ENCODE results near the gene SHC2. TPM values are rescaled to one million over a fixed set of nuclear protein-coding genes. Genes with fewer than 3 reads are reported as not detected.

SHC2 gene
- total and polyA plus RNA-seq, 9 of the 15 experiments (the other 6 are each of a cell fraction or from before 2014, with no cell fraction given) = 0.14 to 0.36 (median 0.17) TPM; not detected in 5

GRCh38 chr19:366951-367350 lies 93.9 kb downstream of the SHC2 start:
- H4K20me1 ChIP-seq (replicated peaks; ENCODE audit: control insufficient read depth, insufficient read depth, low read length) = no peaks in the 10 kb centered on the region
- TF ChIP-seq FIP1L1 (IDR thresholded peaks at IDR 0.05; ENCODE audit: low read depth, low read length, poor library complexity, severe bottlenecking) (no peak), KLF1 (tag; IDR thresholded peaks at IDR 0.05) (no peak), MAFF (IDR thresholded peaks at IDR 0.05; ENCODE audit: low read length) (no peak), PHTF2 (CRISPR knock-in tag; IDR thresholded peaks at IDR 0.05) (no peak), NR3C1 (CRISPR knock-in tag; IDR thresholded peaks at IDR 0.05) (no peak), BCL6 (CRISPR knock-in tag; IDR thresholded peaks at IDR 0.05) (no peak), CUX1 (CRISPR knock-in tag; IDR thresholded peaks at IDR 0.05) (no peak), ZBTB1 (CRISPR knock-in tag; IDR thresholded peaks at IDR 0.05; ENCODE audit: borderline replicate concordance, low read depth) (no peak)
- FAIRE-seq = no peak
- no TSS peak for BruUV-seq (replicated peaks)
- no peaks in the 10 kb centered on the region for H3K79me2 ChIP-seq (ENCODE audit: control insufficient read depth, insufficient read depth, low read length)
- 7% methylated on average over 8 of the region's 8 CpGs for WGBS (ENCODE audit: insufficient coverage, low coverage, missing lambda C conversion rate)
- H3K27me3 ChIP-seq (ENCODE audit: control insufficient read depth in 2 of 2, insufficient read depth in 2 of 2, low read length in 2 of 2) = peaks cover 51 to 82% of the 10 kb centered on the region in 2 experiments
- H3K4me3 ChIP-seq = no peak overlapping the region
- H3K9me1 ChIP-seq (ENCODE audit: control insufficient read depth, insufficient read depth, low read length) = no peaks in the 10 kb centered on the region
- no peak overlapping the region for H2AFZ ChIP-seq (ENCODE audit: low read depth, low read length)
- H3K4me2 ChIP-seq (ENCODE audit: insufficient read depth, low read length) = no peak overlapping the region
- CTCF ChIA-PET (ENCODE audit: low intra/inter-chr PET ratio) = no interaction called here
- DNase-seq (ENCODE audit: extremely low read depth in 1 of 4, low spot score in 3 of 4) = no peak
- H3K36me3 ChIP-seq (ENCODE audit: control insufficient read depth, insufficient read depth, low read length) = no peaks in the 10 kb centered on the region
- POLR2A ChIA-PET = interaction anchor here (0.5 to 1.1 kb wide), 2 partner anchors 40 to 176 kb away, joined by 3 read pairs; no protein-coding TSS in a partner anchor
- no peak overlapping the region for H3K9ac ChIP-seq (ENCODE audit: insufficient read depth in 1 of 2, low read depth in 2 of 2, low read length in 2 of 2)
- no peak for ATAC-seq
- H3K9me3 ChIP-seq (replicated peaks; ENCODE audit: control insufficient read depth, insufficient read depth, low read depth, low read length) = no peaks in the 10 kb centered on the region
- peaks cover 0 to 10% of the 10 kb centered on the region in 2 experiments; a peak in 3 of 5 replicates for H3K4me1 ChIP-seq (replicated peaks in 1 of 2; ENCODE audit: control insufficient read depth in 2 of 2, insufficient read depth in 2 of 2, low read length in 2 of 2)
- H3K27ac ChIP-seq (ENCODE audit: extremely low read depth, low read depth, low read length) = no peak overlapping the region
- in situ Hi-C loops (cut with MboI) (no loop called here), intact Hi-C loops (cut with micrococcal nuclease) (no loop called here)

Small RNA genes lying within 50 kb of the gene (small RNA-seq; reads per million reads assigned to genes)
- 0.84 reads per million, percentile 51 among the genes with 10 or more reads in this experiment for gene RNA5SP462

Other genes with a start within 250 kb of the SHC2 start
Only the 7 nearest of the 15 such genes appear.
- gene MIER2, start 116.2 kb downstream of the SHC2 start, total RNA-seq (2014; rRNA removed) = 18.0 and 23.8 TPM in 2 replicates
- gene MIER2, start 116.2 kb downstream of the SHC2 start, total RNA-seq (2014; rRNA removed; fragmentation: Illumina TruSeq; extraction: Trizol) = 11.4 and 13.7 TPM in 2 replicates
- 15.2 and 15.6 TPM in 2 replicates for gene MIER2, start 116.2 kb downstream of the SHC2 start, total RNA-seq (2015; rRNA removed; fragmentation: Illumina TruSeq; extraction: Trizol)
- 33.0 and 34.7 TPM in 2 replicates for gene MIER2, start 116.2 kb downstream of the SHC2 start, total RNA-seq (2021)
- gene MIER2, start 116.2 kb downstream of the SHC2 start, polyA plus RNA-seq (2011; rRNA removed) = 13.0 and 17.2 TPM in 2 replicates
- gene MIER2, start 116.2 kb downstream of the SHC2 start, polyA plus RNA-seq (2014; fragmentation: Illumina TruSeq; extraction: Trizol) = 24.3 and 32.5 TPM in 2 replicates
- under 1 TPM; 0.46 to 0.48 TPM for gene MIER2, start 116.2 kb downstream of the SHC2 start, polyA plus RNA-seq (2014; fragmentation: Nextera tagmentation; extraction: Ambion mirVana)
- gene MIER2, start 116.2 kb downstream of the SHC2 start, polyA plus RNA-seq (2014; rRNA removed) = 20.5 and 32.9 TPM in 2 replicates
- gene C2CD4C, start 51.9 kb downstream of the SHC2 start, total RNA-seq (2014; rRNA removed) = not detected in 2 replicates
- gene C2CD4C, start 51.9 kb downstream of the SHC2 start, total RNA-seq (2014; rRNA removed; fragmentation: Illumina TruSeq; extraction: Trizol) = not detected in 2 replicates
- gene C2CD4C, start 51.9 kb downstream of the SHC2 start, total RNA-seq (2015; rRNA removed; fragmentation: Illumina TruSeq; extraction: Trizol) = not detected in 2 replicates
- gene C2CD4C, start 51.9 kb downstream of the SHC2 start, total RNA-seq (2021) = not detected in 2 replicates
- 0.01 and 0.07 TPM in 2 replicates for gene C2CD4C, start 51.9 kb downstream of the SHC2 start, polyA plus RNA-seq (2011; rRNA removed)
- gene C2CD4C, start 51.9 kb downstream of the SHC2 start, polyA plus RNA-seq (2014; fragmentation: Illumina TruSeq; extraction: Trizol) = not detected in 2 replicates
- not detected for gene C2CD4C, start 51.9 kb downstream of the SHC2 start, polyA plus RNA-seq (2014; fragmentation: Nextera tagmentation; extraction: Ambion mirVana)
- 0.07 and 0.16 TPM in 2 replicates for gene C2CD4C, start 51.9 kb downstream of the SHC2 start, polyA plus RNA-seq (2014; rRNA removed)
- 0.09 and 0.20 TPM in 2 replicates for gene MADCAM1, start 35.5 kb upstream of the SHC2 start, total RNA-seq (2014; rRNA removed)
- not detected in 2 replicates for gene MADCAM1, start 35.5 kb upstream of the SHC2 start, total RNA-seq (2014; rRNA removed; fragmentation: Illumina TruSeq; extraction: Trizol)
- not detected in 2 replicates for gene MADCAM1, start 35.5 kb upstream of the SHC2 start, total RNA-seq (2015; rRNA removed; fragmentation: Illumina TruSeq; extraction: Trizol)
- gene MADCAM1, start 35.5 kb upstream of the SHC2 start, total RNA-seq (2021) = 0.09 TPM in 1 of 2 replicates, not detected in the other
- gene MADCAM1, start 35.5 kb upstream of the SHC2 start, polyA plus RNA-seq (2011; rRNA removed) = 0.05 TPM in 1 of 2 replicates, not detected in the other
- not detected in 2 replicates for gene MADCAM1, start 35.5 kb upstream of the SHC2 start, polyA plus RNA-seq (2014; fragmentation: Illumina TruSeq; extraction: Trizol)
- gene MADCAM1, start 35.5 kb upstream of the SHC2 start, polyA plus RNA-seq (2014; fragmentation: Nextera tagmentation; extraction: Ambion mirVana) = not detected
- gene MADCAM1, start 35.5 kb upstream of the SHC2 start, polyA plus RNA-seq (2014; rRNA removed) = 0.12 and 0.36 TPM in 2 replicates
- 22.6 and 31.6 TPM in 2 replicates for gene TPGS1, start 46.5 kb upstream of the SHC2 start, total RNA-seq (2014; rRNA removed)
- 0.32 and 0.47 TPM in 2 replicates for gene TPGS1, start 46.5 kb upstream of the SHC2 start, total RNA-seq (2014; rRNA removed; fragmentation: Illumina TruSeq; extraction: Trizol)
- gene TPGS1, start 46.5 kb upstream of the SHC2 start, total RNA-seq (2015; rRNA removed; fragmentation: Illumina TruSeq; extraction: Trizol) = 1.2 and 2.3 TPM in 2 replicates
- gene TPGS1, start 46.5 kb upstream of the SHC2 start, total RNA-seq (2021) = 13.0 and 15.5 TPM in 2 replicates
- 0.93 and 1.2 TPM in 2 replicates for gene TPGS1, start 46.5 kb upstream of the SHC2 start, polyA plus RNA-seq (2011; rRNA removed)
- 0.30 and 0.33 TPM in 2 replicates for gene TPGS1, start 46.5 kb upstream of the SHC2 start, polyA plus RNA-seq (2014; fragmentation: Illumina TruSeq; extraction: Trizol)
- not detected for gene TPGS1, start 46.5 kb upstream of the SHC2 start, polyA plus RNA-seq (2014; fragmentation: Nextera tagmentation; extraction: Ambion mirVana)
- 12.2 and 15.0 TPM in 2 replicates for gene TPGS1, start 46.5 kb upstream of the SHC2 start, polyA plus RNA-seq (2014; rRNA removed)
- gene CDC34, start 70.7 kb upstream of the SHC2 start, total RNA-seq (2014; rRNA removed) = 203 and 207 TPM in 2 replicates
- 33.0 and 36.2 TPM in 2 replicates for gene CDC34, start 70.7 kb upstream of the SHC2 start, total RNA-seq (2014; rRNA removed; fragmentation: Illumina TruSeq; extraction: Trizol)
- gene CDC34, start 70.7 kb upstream of the SHC2 start, total RNA-seq (2015; rRNA removed; fragmentation: Illumina TruSeq; extraction: Trizol) = 65.5 and 75.7 TPM in 2 replicates
- gene CDC34, start 70.7 kb upstream of the SHC2 start, total RNA-seq (2021) = 125 and 130 TPM in 2 replicates
- 82.7 and 103 TPM in 2 replicates for gene CDC34, start 70.7 kb upstream of the SHC2 start, polyA plus RNA-seq (2011; rRNA removed)
- 55.7 and 88.4 TPM in 2 replicates for gene CDC34, start 70.7 kb upstream of the SHC2 start, polyA plus RNA-seq (2014; fragmentation: Illumina TruSeq; extraction: Trizol)
- 1 to 10 TPM in 1 of 2 experiments, under 1 TPM in 1; 0.80 to 1.0 TPM for gene CDC34, start 70.7 kb upstream of the SHC2 start, polyA plus RNA-seq (2014; fragmentation: Nextera tagmentation; extraction: Ambion mirVana)
- 125 and 142 TPM in 2 replicates for gene CDC34, start 70.7 kb upstream of the SHC2 start, polyA plus RNA-seq (2014; rRNA removed)
- 2.3 and 2.6 TPM in 2 replicates for gene GZMM, start 83.0 kb upstream of the SHC2 start, total RNA-seq (2014; rRNA removed)
- not detected in 2 replicates for gene GZMM, start 83.0 kb upstream of the SHC2 start, total RNA-seq (2014; rRNA removed; fragmentation: Illumina TruSeq; extraction: Trizol)
- 0.62 and 1.1 TPM in 2 replicates for gene GZMM, start 83.0 kb upstream of the SHC2 start, total RNA-seq (2015; rRNA removed; fragmentation: Illumina TruSeq; extraction: Trizol)
- gene GZMM, start 83.0 kb upstream of the SHC2 start, total RNA-seq (2021) = 0.72 and 1.8 TPM in 2 replicates
- 0.70 and 0.97 TPM in 2 replicates for gene GZMM, start 83.0 kb upstream of the SHC2 start, polyA plus RNA-seq (2011; rRNA removed)
- 0.61 TPM in 1 of 2 replicates, not detected in the other for gene GZMM, start 83.0 kb upstream of the SHC2 start, polyA plus RNA-seq (2014; fragmentation: Illumina TruSeq; extraction: Trizol)
- gene GZMM, start 83.0 kb upstream of the SHC2 start, polyA plus RNA-seq (2014; fragmentation: Nextera tagmentation; extraction: Ambion mirVana) = under 1 TPM; 0.08 to 0.27 TPM
- gene GZMM, start 83.0 kb upstream of the SHC2 start, polyA plus RNA-seq (2014; rRNA removed) = 1.8 and 2.2 TPM in 2 replicates
- gene BSG, start 111.6 kb upstream of the SHC2 start, total RNA-seq (2014; rRNA removed) = 398 and 484 TPM in 2 replicates
- 59.1 and 89.1 TPM in 2 replicates for gene BSG, start 111.6 kb upstream of the SHC2 start, total RNA-seq (2014; rRNA removed; fragmentation: Illumina TruSeq; extraction: Trizol)
- 211 and 220 TPM in 2 replicates for gene BSG, start 111.6 kb upstream of the SHC2 start, total RNA-seq (2015; rRNA removed; fragmentation: Illumina TruSeq; extraction: Trizol)
- 495 and 506 TPM in 2 replicates for gene BSG, start 111.6 kb upstream of the SHC2 start, total RNA-seq (2021)
- gene BSG, start 111.6 kb upstream of the SHC2 start, polyA plus RNA-seq (2011; rRNA removed) = 129 and 411 TPM in 2 replicates
- gene BSG, start 111.6 kb upstream of the SHC2 start, polyA plus RNA-seq (2014; fragmentation: Illumina TruSeq; extraction: Trizol) = 187 and 351 TPM in 2 replicates
- gene BSG, start 111.6 kb upstream of the SHC2 start, polyA plus RNA-seq (2014; fragmentation: Nextera tagmentation; extraction: Ambion mirVana) = 10 to 100 TPM in 1 of 2 experiments, 1 to 10 TPM in 1; 4.6 to 17.9 TPM
- gene BSG, start 111.6 kb upstream of the SHC2 start, polyA plus RNA-seq (2014; rRNA removed) = 236 and 311 TPM in 2 replicates

All from K562 (cell line).